Measurements from ENCODE around the gene GSTT2.

GSTT2 gene

DNA sequence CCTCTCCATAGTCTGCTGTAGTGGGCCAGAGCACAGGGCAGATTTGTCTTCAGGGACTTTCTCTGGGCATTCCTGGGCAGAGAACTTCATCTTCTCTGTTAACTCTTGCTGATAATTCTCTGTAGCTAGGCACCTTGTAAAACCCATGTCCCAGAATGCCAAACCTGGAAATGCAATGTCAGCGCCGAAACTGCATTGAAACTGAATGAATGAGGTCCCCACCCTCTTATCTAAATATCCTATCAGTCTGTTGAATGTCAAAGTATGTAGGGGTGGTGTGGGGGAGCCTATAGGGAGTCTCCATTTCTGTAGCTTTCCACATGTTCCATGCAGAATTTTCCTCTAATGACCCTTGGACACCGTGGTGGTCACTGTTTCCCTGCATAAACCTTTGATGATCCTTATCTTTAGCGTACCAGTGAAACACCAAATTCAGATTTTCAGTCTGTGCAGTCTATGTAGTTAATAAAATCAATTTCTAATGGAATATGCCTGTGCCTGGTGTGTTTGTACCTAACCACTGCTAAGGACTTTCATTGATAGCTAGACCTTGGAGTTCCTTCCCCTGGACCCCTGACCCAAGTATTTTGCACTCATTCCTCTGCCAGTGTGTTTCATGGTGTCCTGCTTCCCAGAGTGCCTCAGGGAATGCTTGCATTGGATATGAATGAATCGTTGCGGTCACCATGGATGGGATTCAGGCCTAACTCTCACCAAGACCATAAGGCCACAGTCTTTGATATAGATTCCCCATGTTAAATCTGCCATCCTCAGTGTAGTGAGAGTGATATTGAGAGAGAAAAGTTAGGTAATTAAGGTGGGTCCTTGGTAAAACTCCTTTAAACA, 28.7 kb downstream of the GSTT2 start:
- DNase-seq (ENCODE audit: low read depth), result no peak

DNA sequence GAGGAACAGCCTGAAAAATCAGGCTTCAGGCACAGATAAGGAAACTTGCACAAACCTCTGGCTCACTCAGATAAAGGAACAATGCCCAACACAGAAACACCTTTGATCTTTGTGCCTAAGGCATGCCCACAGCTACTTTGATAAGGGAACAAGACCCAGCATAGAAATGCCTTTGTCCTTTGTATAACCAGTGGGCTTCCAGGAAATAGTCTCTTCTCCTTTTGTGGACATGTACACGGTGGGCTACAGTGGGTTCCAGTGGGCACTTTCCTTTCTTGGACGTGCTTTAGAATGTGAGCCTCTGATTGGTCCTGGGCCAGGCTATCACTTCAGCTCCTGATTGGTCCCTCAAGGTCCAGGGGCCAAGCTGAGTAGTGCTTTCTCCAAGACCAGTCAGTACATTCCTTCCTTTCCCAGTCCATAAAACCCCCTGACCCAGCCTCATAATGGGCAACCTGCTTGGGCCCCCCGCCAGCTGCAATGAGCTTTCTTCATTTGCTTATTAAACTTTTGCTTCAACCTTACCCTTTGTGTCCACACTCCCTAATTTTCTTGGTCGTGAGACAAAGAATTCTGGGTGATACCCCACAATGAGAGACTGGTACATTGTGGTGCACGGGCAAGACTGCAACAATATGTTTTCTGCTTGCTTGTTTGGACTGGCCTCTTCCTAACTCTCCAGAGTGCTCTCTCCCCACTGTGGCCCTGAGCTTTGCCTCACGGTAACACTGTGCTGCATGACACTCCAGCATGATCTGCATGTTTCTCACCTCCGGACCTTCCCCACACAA, 29.5 kb downstream of the GSTT2 start:
- DNase-seq (ENCODE audit: low read depth), result no peak

DNA sequence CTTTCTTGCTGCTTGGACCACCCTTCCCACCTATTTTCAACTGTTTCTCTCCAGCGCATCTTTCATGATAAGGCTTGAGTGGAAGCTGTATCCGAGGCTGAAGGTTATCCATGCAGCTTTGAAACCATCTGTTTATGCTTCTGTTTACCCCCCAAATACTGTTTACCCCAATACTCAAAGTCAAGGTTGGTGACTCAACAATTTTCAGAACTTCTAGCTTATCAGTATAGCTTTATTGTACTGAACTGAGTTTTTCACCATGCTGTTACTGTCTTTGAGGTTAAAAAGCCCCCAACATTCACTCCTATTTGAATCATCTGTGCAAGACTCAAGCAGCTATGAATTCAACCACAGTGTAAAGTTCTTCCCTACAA, 30.1 kb downstream of the GSTT2 start:
- DNase-seq (ENCODE audit: low read depth), result no peak

DNA sequence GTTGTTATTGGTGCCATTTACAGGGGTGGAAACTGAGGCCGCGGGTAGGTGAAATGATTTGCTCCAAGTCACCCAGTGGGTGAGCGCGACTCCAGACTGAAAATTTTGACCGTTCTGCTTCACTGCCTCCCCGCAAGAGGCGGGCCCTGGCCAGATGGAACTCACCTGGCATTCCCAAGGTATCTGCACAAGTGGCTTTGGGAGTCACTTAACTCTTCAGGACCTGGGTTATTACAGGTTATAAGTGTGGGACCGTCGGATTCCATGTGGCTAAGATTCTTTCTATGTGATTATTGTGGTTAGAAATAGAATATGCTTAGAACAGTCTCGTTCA, 31.8 kb downstream of the GSTT2 start:
- DNase-seq (ENCODE audit: low read depth), result no peak

DNA sequence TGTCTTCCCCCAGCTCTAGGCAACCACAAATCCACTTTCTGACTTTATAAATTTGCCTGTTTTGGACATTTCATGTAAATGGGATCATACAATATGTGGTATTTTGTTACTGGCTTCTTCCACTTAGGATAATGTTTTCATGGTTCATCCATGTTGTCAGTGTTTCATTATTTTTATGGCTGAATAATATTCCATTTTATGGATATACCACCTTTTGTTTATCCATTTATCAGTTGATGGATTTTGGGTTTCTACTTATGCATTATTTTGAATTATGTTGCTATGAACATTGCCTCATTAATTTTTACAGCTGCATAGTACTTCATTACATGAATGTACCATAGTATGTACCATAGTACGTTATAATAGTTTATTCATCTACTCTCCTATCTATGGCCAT, 36.2 kb downstream of the GSTT2 start:
- DNase-seq (ENCODE audit: low read depth), result no peak

DNA sequence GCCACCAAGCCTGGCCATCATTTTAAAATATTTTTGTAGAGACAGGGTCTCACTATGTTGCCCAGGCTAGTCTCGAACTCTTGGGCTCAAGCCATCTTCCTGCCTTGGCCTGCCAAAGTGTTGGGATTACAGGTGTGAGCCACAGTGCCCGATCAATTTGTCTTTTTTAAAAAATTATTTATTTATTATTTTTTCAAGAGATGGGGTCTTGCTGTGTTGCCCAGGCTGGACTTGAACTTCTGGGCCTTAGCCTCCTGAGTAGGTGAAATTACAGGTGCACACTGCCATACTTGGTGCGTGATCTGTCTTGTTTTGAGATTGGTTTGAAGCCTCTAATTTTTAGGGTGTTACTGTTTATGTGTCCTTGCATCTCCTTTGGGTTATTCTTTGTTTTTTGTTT, 41.4 kb downstream of the GSTT2 start:
- DNase-seq (ENCODE audit: low read depth), result no peak

DNA sequence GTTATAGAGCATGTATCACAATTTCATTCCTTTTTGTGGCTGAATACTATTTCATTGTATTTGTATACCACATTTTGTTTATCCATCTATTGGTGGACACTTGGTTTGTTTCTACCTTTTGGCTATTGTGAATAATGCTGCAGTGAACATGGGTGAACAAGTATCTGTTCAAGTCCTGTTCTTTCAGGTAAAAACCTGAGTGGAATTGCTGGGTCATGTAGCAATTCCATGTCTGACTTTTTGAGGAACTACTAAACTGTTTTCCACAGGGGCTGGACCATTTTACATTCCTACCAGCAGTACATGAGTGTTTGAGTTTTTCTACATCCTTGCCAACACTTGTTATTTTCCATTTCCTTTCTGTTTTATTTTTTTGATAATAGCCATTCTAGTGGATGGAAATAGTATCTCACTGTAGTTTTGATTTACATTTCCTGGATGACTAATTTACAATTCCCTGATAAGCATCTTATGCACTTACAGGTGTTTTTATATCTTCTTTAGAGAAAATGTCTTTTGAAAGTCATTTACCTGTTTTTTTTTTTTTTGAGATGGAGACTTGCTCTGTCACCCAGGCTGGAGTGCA, 43.4 kb downstream of the GSTT2 start:
- no peak for DNase-seq (ENCODE audit: low read depth)

DNA sequence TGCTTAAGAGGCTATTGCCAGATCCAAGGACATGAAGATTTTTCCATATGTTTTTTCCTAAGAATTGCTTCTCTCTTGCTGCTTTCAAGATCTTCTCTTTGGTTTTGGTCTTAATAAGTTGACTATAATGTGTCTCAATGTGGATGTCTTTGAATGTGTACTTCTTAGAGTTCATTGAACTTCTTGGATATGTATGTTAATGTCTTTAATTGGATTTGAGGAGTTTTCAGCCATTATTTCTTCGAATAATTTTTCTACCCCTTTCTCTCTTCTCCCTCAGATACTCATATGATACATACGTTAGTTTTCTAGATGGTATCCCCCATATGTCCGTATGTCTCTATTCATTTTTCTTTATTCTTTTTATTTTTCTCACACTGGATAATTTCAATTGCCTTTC, 44.4 kb downstream of the GSTT2 start:
- DNase-seq (ENCODE audit: low read depth), result no peak

DNA sequence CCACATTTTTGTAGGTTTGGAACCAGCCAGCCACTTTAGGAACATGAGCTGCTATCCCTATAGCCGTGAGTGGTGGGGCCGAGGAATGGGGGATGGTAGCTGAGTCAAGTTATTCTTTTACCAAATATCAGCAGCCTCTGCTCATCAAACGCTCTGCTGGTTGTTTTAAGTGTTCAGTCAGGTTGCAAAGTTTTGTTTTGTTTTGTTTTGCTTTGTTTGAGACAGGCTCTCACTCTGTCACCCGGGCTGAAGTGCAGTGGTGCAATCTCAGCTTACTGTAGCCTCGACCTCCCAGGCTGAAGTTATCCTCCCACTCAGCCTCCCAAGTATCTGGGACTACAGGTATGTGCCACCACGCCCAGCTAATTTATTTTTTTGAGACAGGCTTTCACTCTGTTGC, 45.5 kb downstream of the GSTT2 start:
- DNase-seq (ENCODE audit: low read depth), result no peak

DNA sequence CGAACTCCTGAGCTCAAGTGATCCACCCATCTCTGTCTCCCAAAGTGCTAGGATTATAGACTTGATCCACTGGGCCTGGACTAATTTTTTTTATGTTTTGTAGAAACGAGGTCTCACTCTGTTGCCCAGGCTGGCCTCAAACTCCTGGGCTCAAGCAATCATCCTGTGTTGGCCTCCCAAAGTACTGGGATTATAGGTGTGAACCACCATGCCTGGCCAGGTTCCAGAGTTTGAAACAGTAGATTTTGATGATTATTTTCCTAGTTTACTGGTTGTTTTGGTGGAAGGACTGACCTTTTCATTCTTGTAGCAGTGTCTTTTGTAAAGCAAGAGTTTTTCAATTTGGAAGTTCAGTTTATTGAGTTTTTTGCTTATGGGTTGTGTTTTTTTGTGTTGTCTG, 46.1 kb downstream of the GSTT2 start:
- no peak for DNase-seq (ENCODE audit: low read depth)

DNA sequence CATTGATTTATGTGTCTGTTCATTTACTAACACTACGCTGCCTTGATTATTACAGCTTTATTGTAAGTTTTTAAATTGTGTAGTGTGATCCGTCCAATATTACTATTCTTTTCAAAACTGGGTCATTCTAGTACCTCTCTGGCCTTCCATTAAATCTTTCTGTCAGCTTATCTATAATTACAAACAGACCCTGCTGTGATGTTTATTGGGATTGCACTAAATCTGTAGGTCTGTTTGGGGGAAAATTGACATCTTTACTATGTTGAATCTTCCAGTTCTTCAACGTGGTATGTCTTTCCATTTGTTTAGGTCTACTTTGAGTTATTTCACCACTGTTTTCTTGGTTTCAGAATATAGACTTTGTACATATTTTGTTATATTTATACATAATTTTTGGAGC, 46.8 kb downstream of the GSTT2 start:
- DNase-seq (ENCODE audit: low read depth), result no peak

DNA sequence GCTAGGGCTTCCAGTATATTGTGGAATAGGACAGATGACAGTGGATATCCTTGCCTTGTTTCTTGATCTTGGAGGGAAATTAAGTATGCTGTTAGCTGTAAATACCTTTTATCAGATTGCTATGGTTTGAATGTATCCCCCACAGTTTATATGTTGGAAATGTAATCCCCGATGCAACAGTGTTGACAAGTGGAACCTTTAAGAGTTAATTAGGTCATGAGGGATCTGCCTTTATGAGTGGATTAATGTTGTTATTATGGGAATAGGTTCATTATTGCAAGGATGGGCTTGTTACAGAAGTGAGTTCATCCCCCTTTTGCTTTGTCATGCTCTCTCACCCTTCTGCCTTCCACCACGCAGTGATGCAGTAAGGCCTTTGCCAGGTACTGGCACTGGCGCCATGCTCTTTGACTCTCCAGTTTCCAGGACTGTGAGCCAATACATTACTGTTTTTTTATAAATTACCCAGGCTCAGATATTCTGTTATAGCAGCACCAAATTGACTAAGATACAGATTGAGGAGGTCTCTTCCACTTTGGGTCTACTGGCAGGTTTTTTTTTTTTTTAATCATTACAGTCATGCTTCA, 47.5 kb downstream of the GSTT2 start:
- no peak for DNase-seq (ENCODE audit: low read depth)

DNA sequence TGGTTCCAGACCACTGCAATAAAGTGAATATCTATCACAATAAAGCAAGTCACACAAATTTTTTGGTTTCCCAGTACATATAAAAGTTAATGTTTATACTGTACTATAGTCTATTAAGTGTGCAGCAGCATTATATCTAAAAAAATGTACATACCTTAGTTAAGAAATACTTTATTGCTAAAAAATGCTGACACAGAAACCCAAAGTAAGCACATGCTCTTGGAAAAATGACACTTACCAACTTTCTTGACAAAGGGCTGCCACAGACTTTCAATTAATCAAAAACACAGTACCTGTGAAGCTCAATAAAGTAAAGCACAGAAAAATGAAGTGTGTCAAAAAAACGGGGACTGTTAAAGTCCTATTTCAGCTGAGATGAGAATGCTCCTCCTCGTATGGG, 48.1 kb downstream of the GSTT2 start:
- no peak for DNase-seq (ENCODE audit: low read depth)

DNA sequence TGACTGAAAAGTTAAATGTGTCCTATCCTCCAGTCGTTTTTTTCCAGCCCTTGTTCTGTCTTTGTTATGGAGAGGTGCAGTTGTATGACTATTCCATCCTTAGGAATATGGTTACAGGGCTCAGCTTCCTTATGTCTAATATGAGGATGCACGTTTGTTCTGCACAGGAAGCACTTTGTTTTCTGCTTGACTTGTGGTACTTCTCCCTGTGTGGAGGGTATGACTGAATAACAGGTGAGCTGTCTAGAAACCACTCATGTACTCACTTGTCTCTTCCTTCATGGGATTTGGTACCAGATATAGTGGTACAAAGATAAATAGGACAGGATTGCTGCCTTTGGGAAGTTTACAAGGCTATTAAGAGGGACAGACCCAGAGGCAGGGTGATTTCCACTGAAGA, 48.6 kb downstream of the GSTT2 start:
- no peak for DNase-seq (ENCODE audit: low read depth)

DNA sequence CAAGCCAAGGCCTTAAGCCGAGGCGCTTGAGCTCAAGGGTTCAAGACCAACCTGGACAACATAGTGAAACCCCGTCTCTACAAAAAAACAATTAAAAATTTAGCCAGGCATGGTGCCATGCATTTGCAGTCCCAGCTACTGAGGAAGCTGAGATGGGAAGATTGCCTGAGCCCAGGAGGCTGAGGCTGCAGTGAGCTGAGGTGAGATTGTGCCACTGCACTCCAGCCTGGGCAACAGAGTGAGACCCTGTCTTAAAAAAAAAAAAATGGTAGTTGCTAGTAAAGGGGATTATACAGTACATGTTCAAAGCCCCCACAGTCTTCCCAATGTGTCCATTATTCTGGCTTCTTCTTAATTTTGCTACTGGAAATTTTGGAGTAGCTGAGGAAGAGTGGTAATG, 49.4 kb downstream of the GSTT2 start:
- DNase-seq (ENCODE audit: low read depth), result no peak

DNA sequence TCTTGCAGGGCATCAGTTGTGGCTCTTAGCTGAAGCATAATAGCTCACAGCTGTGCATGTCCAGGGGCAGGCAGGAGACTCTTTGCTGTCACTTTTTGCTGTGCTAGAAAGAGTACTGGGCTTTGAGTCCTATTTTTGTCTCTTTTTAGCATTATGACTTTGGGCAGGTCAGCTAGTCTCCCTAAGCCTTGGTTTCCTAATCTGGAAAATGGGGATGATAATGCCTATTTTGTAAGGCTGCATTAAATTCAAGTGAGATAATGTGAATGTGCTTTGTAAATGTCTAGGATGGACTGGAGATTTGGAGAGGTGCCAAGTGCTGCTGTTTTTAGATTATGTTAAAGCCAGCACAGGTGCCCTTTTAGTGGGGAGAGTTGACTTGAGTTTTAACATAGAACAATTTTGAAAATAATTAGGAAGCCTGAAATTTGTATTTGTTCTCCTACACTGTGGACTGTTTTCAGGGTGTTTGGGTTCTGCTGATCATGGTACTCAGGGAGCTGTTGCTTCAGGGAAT, 50.3 kb downstream of the GSTT2 start:
- no peak for DNase-seq (ENCODE audit: low read depth)

All from T follicular helper cell (primary cell).